HG03280 (cell line): ENCODE results near the gene TNFAIP6.
"Not testable (repeated sequence)": the region's sequence is repeated elsewhere in the genome, so short reads cannot be mapped to it uniquely, and the experiment has no call there.

Experiments used
- ATAC-seq: cut with Tn5 transposase; IDR thresholded peaks from one replicate; pipeline ENCODE4 v1.9.1; 2021; ENCODE audit warnings: mild to moderate bottlenecking, moderate library complexity; ENCODE audit not compliant: unreplicated experiment

TNFAIP6 gene

DNA sequence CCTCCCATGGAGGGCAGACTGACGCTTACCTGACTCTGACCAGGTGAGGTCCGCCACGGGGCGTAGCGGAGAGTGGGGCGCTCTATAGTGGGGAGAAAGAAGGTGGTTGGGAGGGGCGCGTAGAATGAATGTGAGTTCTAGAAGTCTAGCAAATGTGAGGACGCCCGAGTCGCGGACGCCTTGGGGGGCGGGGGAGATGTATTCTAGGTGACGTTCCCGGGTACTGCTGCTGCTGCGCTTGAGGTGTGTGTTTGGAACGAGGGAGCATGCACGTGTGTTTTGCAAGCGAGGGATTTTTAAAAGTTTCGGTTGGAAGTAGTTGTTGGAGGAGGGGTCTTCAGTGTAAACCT, 53.1 kb downstream of the TNFAIP6 start:
- ATAC-seq = peak; percentile 25

DNA sequence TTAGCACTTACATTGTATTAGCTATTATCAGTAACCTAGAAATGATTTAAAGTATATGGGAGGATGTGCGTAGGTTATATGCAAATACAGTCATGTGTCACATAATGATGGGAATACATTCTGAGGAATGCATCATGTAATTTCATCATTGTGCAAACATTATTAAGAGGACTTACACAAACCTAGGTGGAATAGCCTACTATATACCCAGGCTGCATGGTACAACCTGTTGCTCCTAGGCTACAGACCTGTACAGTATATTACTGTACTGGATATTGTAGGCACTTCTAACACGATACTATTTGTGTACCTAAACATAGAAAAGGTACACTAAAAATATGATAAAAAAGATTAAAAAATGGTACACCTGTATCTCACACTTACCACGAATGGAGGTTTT, 60.3 kb downstream of the TNFAIP6 start:
- no peak for ATAC-seq

DNA sequence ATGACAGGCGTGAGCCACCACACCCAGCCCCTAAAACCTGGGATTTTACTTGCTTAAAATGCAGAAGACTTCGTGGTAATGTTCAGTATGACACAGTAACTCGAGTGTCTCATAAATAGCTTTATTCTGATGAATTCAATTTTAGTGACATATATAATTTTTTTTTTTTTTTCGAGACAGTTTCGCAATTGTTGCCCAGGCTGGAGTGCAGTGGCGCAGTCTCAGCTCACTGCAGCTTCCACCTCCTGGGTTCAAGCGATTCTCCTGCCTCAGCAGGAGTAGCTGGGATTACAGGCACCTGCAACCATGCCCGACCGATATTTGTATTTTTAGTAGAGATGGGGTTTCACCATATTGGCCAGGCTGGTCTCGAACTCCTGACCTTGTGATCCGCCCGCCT, 64.3 kb downstream of the TNFAIP6 start:
- not testable (repeated sequence) for ATAC-seq

DNA sequence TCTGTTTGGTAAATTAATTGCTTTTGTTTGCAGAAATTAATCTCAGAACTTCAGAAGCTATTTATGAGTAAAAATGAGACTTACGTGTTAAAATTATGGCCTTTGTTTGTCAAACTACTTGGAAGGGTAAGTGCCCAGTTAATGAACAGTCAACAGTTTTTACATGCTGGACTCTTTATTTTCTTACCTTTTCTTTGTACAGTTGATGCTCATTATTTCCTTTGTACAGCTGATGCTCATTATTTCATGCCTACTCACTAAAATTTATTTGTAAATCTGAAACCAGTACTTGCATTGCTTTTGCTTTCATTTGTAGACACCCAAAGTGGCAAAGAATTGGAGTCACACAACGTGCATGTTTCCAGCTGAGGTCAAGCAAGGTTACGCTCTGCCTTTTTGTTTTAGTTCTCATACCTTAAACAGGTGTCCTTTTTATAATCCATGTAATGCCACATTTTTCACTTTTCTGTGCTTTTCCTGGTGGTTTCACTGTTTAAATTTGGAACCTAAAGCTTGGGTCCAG, 65.6 kb downstream of the TNFAIP6 start:
- peak; percentile 85 for ATAC-seq

DNA sequence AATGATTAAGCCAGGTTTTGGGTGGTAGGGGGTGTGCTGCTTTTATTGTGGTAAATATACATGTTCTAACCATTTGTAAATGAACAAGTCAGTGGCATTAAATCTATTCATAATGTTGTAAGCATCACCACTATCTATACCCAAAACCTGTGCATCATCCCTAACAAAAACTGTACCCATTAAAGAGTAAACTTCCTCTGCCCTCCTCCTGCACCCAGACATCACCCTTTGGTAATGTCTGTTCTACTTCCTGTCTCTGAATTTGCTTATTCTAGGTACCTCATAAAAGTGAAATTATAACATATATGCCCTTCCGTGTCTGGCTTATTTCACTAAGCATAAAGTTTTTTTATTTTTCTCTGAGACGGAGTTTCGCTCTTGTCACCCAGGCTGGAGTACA, 66.4 kb downstream of the TNFAIP6 start:
- ATAC-seq = no peak
